Measurements from ENCODE around the gene ABHD3.
A peak's percentile ranks its signal among the peaks of the same experiment; 100 is the strongest.
"Not testable (repeated sequence)": the region's sequence is repeated elsewhere in the genome, so short reads cannot be mapped to it uniquely, and the experiment has no call there.

The ABHD3 gene

GRCh38 chr18:21703241-21703820 is 1.2 kb downstream of the ABHD3 start:
- DNase-seq, result no peak

- no peak for DNase-seq
Observed at GRCh38 chr18:21702602-21703001, 2.0 kb downstream of the ABHD3 start.

GRCh38 chr18:21701621-21702020 is 3.0 kb downstream of the ABHD3 start:
- DNase-seq, result no peak

GRCh38 chr18:21700528-21701075 is 4.0 kb downstream of the ABHD3 start:
- DNase-seq, result no peak

GRCh38 chr18:21693322-21693721 is 11.3 kb downstream of the ABHD3 start:
- DNase-seq, result no peak

- no peak for DNase-seq
Observed at GRCh38 chr18:21689736-21690135, 14.8 kb downstream of the ABHD3 start.

- no peak for DNase-seq
Observed at GRCh38 chr18:21686282-21687105, 18.1 kb downstream of the ABHD3 start.

- not testable (repeated sequence) for DNase-seq
Observed at GRCh38 chr18:21685556-21685981, 19.0 kb downstream of the ABHD3 start.

GRCh38 chr18:21684731-21685130 is 19.8 kb downstream of the ABHD3 start:
- DNase-seq, result no peak

GRCh38 chr18:21682371-21683051 is 22.1 kb downstream of the ABHD3 start:
- peak; percentile 52 for DNase-seq

GRCh38 chr18:21680161-21680560 is 24.4 kb downstream of the ABHD3 start:
- DNase-seq, result no peak

GRCh38 chr18:21678859-21679258 is 25.7 kb downstream of the ABHD3 start:
- no peak for DNase-seq

GRCh38 chr18:21675354-21675753 is 29.2 kb downstream of the ABHD3 start:
- not testable (repeated sequence) for DNase-seq

GRCh38 chr18:21672521-21673267 is 31.9 kb downstream of the ABHD3 start:
- no peak for DNase-seq

- DNase-seq, result no peak
Observed at GRCh38 chr18:21669736-21670285, 34.8 kb downstream of the ABHD3 start.

GRCh38 chr18:21664069-21664468 is 40.5 kb downstream of the ABHD3 start:
- no peak for DNase-seq

- no peak for DNase-seq
Observed at GRCh38 chr18:21663578-21663977, 41.0 kb downstream of the ABHD3 start.

- DNase-seq, result no peak
Observed at GRCh38 chr18:21662581-21662980, 42.0 kb downstream of the ABHD3 start.

GRCh38 chr18:21660078-21660477 is 44.5 kb downstream of the ABHD3 start:
- no peak for DNase-seq

GRCh38 chr18:21656402-21656801 is 48.2 kb downstream of the ABHD3 start:
- no peak for DNase-seq

GRCh38 chr18:21653361-21653760 is 51.2 kb downstream of the ABHD3 start:
- DNase-seq, result no peak

GRCh38 chr18:21652073-21652472 is 52.5 kb downstream of the ABHD3 start:
- DNase-seq, result no peak

GRCh38 chr18:21650311-21650710 is 54.3 kb downstream of the ABHD3 start:
- no peak for DNase-seq

Data from GDM1 (cell line).